Right cardiac atrium (tissue), 5 donors: ENCODE measurements around the gene RASA2. TPM values are rescaled to one million over a fixed set of nuclear protein-coding genes. Genes with fewer than 3 reads are reported as not detected.
"Not testable (repeated sequence)": the region's sequence is repeated elsewhere in the genome, so short reads cannot be mapped to it uniquely, and the experiment has no call there.

Experiments used
- ATAC-seq, 2 donors: fragments of 200-7000 bp; cut with Tn5 transposase; one replicate each; pipeline versions ENCODE4 v1.8.0 to v1.9.1; 2020; ENCODE audit warnings: moderate library complexity in 2 of 2, mild to moderate bottlenecking in 1 of 2
- DNase-seq, 3 donors: peaks; one replicate each; pipeline ENCODE4 v3.0.0-alpha.2; 2020
- H3K27ac ChIP-seq: one replicate; pipeline ENCODE4 v1.5.1; 2013; ENCODE audit warnings: mild to moderate bottlenecking, low read length, control low read depth, moderate library complexity
- H3K27me3 ChIP-seq: one replicate; pipeline ENCODE4 v1.6.1; 2013; ENCODE audit not compliant: control insufficient read depth, insufficient read depth
- H3K4me1 ChIP-seq: one replicate; pipeline ENCODE4 v1.6.1; 2013; ENCODE audit warnings: low read length; ENCODE audit not compliant: control insufficient read depth, insufficient read depth
- H3K4me3 ChIP-seq: one replicate; pipeline ENCODE4 v1.5.1; 2013; ENCODE audit warnings: low read length, control low read depth
- H3K9me3 ChIP-seq: one replicate; pipeline ENCODE4 v1.6.1; 2013; ENCODE audit warnings: low read length; ENCODE audit not compliant: control insufficient read depth
- WGBS: extraction: QIAGEN DNeasy Blood & Tissue Kit; methylation state at CpG from one replicate; pipeline ENCODE4 v1.1.7; 2013; 5-methylcytosine and 5-hydroxymethylcytosine counted together
- intact Hi-C, 4 donors: fragments of 100-400 bp; cut with DNase I; formaldehyde crosslinking; loops; one replicate each; pipeline versions ENCODE4 v1.11.0 to v1.14.0; 2022 to 2023
- polyA plus RNA-seq: library from polyadenylated mRNA; stranded (reverse); fragments of 200-250 nt; gene quantifications from one replicate; pipeline ENCODE4 v1.2.3, GENCODE V29; 2013
- total RNA-seq, 4 donors: library from RNA; stranded (reverse); fragmentation: NEBNext Ultra II Directional; extraction: Animal tissue kit (Norgen Biotek cat#: 25700); gene quantifications; one replicate each; pipeline ENCODE4 v1.2.1, GENCODE V29; 2021
- donor health status: healthy with polysubstance abuse.
- donor health status: DM: no; HTN: yes; CAD: no.
- donor health status: DM: no; HTN: no; CAD: no.
- donor health status: DM: no; HTN: yes; CAD: no; lungs with severe emphysema.
- donor health status: DM: yes; HTN: yes; CAD: no.

The RASA2 gene
- total and polyA plus RNA-seq, 5 donors, result 2.1 to 6.6 (median 5.8) TPM

DNA sequence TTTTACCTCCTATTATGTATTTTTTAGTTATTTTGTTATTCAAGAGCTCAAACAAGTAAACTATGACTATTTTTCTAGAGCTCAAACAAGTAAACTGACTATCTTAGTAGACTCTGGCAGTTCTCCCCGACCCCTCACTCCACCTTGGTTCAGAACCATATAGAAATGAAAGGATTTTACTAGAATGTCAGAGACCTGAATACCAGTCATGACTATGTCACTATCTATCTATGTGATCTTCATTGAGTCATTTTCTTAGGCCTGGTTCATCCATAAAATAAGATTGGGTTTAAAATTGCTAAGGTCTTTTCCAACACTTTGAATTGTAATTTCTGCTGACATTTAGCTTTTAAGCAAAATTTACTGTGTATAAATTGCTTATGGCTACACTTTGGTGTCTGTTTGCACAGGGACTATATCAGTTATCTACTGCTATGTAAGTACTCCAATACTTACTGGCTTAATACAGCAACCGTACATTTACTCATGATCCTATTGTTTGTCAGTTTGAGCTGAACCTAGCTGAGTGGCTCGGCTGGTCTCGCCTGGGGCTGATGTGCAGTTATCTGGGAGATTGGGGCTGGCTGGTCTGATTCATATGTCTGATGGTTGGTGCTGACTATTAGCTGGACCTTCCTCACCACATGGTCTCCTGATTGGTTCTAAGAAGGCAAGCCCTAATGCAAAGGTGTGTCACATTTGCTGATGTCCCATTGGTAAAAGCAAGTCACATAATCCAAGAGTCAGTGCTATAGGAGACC is 37.0 kb downstream of the RASA2 start:
- no peak overlapping the region for H3K4me3 ChIP-seq
- H3K27me3 ChIP-seq, result no peaks in the 10 kb centered on the region
- WGBS, result 98% methylated on average over 4 of the region's 4 CpGs
- no peak overlapping the region for H3K27ac ChIP-seq
- no peaks in the 10 kb centered on the region for H3K9me3 ChIP-seq
- peaks cover 1% of the 10 kb centered on the region for H3K4me1 ChIP-seq
- no peak for DNase-seq
- intact Hi-C loops, result no loop called here
- ATAC-seq, result no peak

DNA sequence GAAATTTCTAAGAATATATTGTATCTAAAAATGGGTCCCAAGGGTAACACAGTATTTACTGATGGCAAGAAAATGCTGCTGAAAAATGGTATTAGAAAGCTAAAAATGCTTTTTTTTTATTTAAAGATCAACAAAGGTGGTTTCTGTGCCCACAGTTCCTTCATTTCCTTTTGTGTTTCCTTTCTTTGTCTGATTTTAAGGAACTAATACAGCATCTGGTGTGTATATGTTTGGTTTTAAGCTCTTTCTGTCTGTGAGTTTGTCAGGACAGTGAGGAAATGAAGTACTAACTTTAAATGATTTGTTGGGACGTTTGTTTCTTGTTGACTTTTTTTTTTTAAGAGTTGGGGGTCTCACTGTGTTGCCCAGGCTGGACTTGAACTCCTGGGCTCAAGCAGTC is 38.2 kb downstream of the RASA2 start:
- intact Hi-C loops, result no loop called here
- WGBS, result 40% methylated on average over 1 of the region's 1 CpG
- H3K27me3 ChIP-seq, result no peaks in the 10 kb centered on the region
- no peak overlapping the region for H3K27ac ChIP-seq
- no peak overlapping the region for H3K4me3 ChIP-seq
- ATAC-seq (no peak), DNase-seq (no peak)
- H3K9me3 ChIP-seq, result no peaks in the 10 kb centered on the region
- peaks cover 1% of the 10 kb centered on the region for H3K4me1 ChIP-seq

GRCh38 chr3:141525814-141526213 is 39.0 kb downstream of the RASA2 start:
- no peak for DNase-seq
- ATAC-seq, result no peak
- intact Hi-C loops, result no loop called here
- Histone ChIP-seq H3K9me3 (no peaks in the 10 kb centered on the region), H3K27me3 (no peaks in the 10 kb centered on the region), H3K4me1 (peaks cover 1% of the 10 kb centered on the region), H3K27ac (no peak overlapping the region), H3K4me3 (no peak overlapping the region)
- 88% methylated on average over 2 of the region's 2 CpGs for WGBS

DNA sequence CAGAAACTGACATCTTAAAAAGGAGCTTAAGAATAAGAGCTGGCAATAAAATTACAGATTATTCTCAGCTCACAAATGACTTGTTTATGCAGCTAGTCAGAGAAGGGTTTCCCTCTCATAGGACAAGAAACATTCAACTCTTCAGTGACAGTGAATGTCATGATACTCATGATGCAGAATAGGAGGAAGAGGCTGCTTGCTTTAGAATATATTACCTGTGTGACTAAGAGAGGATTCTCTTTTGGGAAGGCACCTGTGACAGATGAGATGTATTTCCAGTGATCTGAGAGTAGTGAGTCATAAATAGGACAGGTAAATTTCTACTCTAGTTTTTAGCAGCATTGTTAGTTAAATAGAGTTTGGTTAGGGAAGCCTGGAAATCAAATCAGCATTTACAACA is 39.9 kb downstream of the RASA2 start:
- ATAC-seq, result no peak
- DNase-seq, result no peak
- H3K4me1 ChIP-seq, result peaks cover 1% of the 10 kb centered on the region

GRCh38 chr3:141528800-141529199 is 42.0 kb downstream of the RASA2 start:
- WGBS, result 86% methylated on average over 1 of the region's 1 CpG
- H3K4me1 ChIP-seq, result peaks cover 2% of the 10 kb centered on the region
- H3K4me3 ChIP-seq, result no peak overlapping the region
- no peaks in the 10 kb centered on the region for H3K9me3 ChIP-seq
- H3K27ac ChIP-seq, result no peak overlapping the region
- ATAC-seq, result no peak
- intact Hi-C loops, result no loop called here
- DNase-seq, result no peak
- no peaks in the 10 kb centered on the region for H3K27me3 ChIP-seq

More for the DNA sequence above, 39.9 kb downstream of the RASA2 start:
- Histone ChIP-seq H3K27me3 (no peaks in the 10 kb centered on the region), H3K27ac (no peak overlapping the region), H3K9me3 (no peaks in the 10 kb centered on the region), H3K4me3 (no peak overlapping the region)
- intact Hi-C loops, result no loop called here

DNA sequence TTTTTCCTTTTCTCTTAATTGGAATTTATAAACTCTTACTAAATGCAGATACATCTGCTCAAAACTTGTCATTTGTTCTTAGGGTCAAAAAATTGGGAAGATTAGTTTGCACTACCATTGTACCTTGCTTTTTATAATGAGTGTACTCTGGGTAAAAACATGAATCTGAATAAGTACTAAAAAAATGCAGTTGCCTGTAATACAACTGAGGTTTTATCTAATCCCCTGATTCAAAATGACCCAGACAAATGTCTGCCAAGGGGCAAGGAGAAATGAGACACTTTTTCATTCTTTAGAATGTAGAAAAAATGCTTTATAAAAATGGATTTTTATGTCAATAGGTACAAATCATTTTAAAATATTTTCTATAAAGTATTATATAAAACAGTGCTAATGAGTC is 42.4 kb downstream of the RASA2 start:
- peaks cover 2% of the 10 kb centered on the region for H3K4me1 ChIP-seq
- no peak for DNase-seq
- no peak overlapping the region for H3K4me3 ChIP-seq
- H3K27ac ChIP-seq, result no peak overlapping the region
- no peaks in the 10 kb centered on the region for H3K9me3 ChIP-seq
- intact Hi-C loops, result no loop called here
- ATAC-seq, result no peak
- no peaks in the 10 kb centered on the region for H3K27me3 ChIP-seq

DNA sequence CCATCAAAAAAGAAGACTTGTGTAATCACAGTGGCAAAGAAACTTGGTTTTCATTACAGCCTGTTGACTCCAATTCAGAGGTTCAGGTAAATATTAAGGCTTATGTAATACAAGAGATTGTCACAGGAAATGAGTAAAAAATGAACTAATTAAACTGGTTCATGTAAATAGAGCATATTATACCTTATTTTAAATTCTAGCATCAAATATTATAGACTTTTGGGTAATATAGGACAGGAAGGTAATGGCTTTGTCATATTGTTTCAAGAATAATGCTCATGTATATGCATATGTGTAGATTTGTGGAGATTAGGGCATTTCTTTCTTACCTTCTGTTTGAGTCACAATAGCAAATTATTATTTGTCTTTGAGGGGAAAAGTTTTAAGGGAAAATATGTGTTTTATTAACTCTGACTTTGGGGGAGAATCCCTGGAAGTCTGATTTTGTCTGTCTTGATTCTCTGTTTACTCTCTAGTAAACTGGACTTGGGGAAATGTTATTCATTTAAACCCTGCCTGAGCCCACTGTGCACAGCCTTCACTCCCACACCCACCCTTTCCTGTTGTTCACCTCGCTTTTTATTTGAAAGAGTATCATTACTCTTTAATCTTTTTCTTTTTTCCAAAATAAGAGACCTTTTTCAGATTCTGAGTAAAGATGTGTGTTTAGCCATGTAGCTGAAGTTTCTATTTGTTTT is 43.0 kb downstream of the RASA2 start:
- DNase-seq (no peak), ATAC-seq (peak in 1 of 2 donors; percentile 59)
- H3K4me1 ChIP-seq, result peaks cover 2% of the 10 kb centered on the region
- intact Hi-C loops, result no loop called here
- 34% methylated on average over 1 of the region's 1 CpG for WGBS
- no peaks in the 10 kb centered on the region for H3K9me3 ChIP-seq
- H3K27ac ChIP-seq, result no peak overlapping the region
- H3K4me3 ChIP-seq, result peak overlapping the region; percentile 20
- no peaks in the 10 kb centered on the region for H3K27me3 ChIP-seq

GRCh38 chr3:141530415-141530768 is 43.6 kb downstream of the RASA2 start:
- DNase-seq (no peak), ATAC-seq (peak in 1 of 2 donors; percentile 44)
- H3K4me1 ChIP-seq, result peaks cover 2% of the 10 kb centered on the region
- intact Hi-C loops, result no loop called here
- peak overlapping the region; percentile 20 for H3K4me3 ChIP-seq
- no peak overlapping the region for H3K27ac ChIP-seq
- 28% methylated on average over 1 of the region's 1 CpG for WGBS
- no peaks in the 10 kb centered on the region for H3K27me3 ChIP-seq
- no peaks in the 10 kb centered on the region for H3K9me3 ChIP-seq

DNA sequence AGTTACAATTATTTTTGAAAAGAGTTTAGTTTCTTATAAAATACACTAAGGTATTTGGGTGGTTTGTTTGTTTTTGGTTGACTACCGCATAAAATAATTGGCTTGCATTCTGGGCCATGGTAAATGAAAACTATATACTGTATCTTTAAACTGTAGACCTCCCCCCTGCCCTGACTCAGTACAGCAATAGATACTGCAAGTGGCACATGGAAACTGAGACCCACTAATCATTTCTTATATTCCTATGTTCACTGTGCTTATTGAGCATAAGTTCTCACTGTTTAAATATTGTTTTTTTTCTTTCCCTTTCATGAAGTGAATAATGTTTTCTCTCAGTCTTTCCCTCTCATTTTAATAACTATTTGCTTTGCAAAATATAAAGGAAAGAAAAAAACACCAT is 45.8 kb downstream of the RASA2 start:
- H3K27ac ChIP-seq, result no peak overlapping the region
- peaks cover 2% of the 10 kb centered on the region for H3K4me1 ChIP-seq
- intact Hi-C loops, result no loop called here
- WGBS, result 99% methylated on average over 1 of the region's 1 CpG
- no peak for DNase-seq
- H3K27me3 ChIP-seq, result no peaks in the 10 kb centered on the region
- no peak for ATAC-seq
- no peaks in the 10 kb centered on the region for H3K9me3 ChIP-seq
- no peak overlapping the region for H3K4me3 ChIP-seq

DNA sequence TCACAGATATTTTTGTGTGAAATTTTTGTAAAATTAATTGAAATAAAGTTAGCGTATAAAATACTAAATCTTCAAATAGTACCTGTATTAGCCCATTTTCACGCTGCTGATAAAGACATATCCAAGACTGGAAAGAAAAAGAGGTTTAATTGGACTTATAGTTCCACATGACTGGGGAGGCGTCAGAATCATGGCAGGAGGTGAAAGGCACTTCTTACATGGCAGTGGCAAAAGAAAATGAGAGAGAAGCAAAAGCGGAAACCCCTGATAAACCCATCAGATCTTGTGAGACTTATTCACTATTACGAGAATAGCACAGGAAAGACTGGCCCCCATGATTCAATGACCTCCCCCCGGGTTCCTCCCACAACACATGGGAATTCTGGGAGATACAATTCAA is 49.2 kb downstream of the RASA2 start:
- intact Hi-C loops, ATAC-seq: not testable (repeated sequence)
- WGBS, result 94% methylated on average over 6 of the region's 6 CpGs

DNA sequence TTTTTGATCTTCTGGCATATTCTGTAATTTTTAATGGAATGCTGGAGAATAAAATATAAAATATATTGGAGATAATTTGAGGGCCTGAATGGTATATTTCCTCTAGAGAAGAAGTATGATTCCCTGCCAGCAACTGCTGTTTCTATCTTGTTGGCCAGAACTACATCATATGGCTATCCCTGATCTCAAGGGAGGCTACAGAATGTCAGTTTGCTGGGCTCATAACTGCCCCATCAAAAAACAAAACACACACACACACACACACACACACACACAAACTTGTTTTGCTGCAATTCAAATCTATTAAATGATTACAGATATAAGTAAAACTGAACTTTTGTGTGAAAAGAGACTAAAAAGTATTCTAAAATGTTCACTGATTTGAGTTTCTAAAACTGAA is 51.0 kb downstream of the RASA2 start:
- intact Hi-C loops, result no loop called here

More for the DNA sequence above, 49.2 kb downstream of the RASA2 start:
- not testable (repeated sequence) for H3K27me3 ChIP-seq, DNase-seq, H3K9me3 ChIP-seq, H3K27ac ChIP-seq, H3K4me1 ChIP-seq, H3K4me3 ChIP-seq

More for the DNA sequence above, 51.0 kb downstream of the RASA2 start:
- no peak for DNase-seq
- no peaks in the 10 kb centered on the region for H3K9me3 ChIP-seq
- H3K27ac ChIP-seq, result no peak overlapping the region
- peaks cover 2% of the 10 kb centered on the region for H3K4me1 ChIP-seq
- no peaks in the 10 kb centered on the region for H3K27me3 ChIP-seq
- ATAC-seq, result no peak
- no peak overlapping the region for H3K4me3 ChIP-seq
